WTC11 (cell line): ENCODE measurements around the gene CALHM4. TPM values are rescaled to one million over a fixed set of nuclear protein-coding genes. Genes with fewer than 3 reads are reported as not detected.

Experiments
- ATAC-seq: fragments of 200-7000 bp; cut with Tn5 transposase; 2 replicates; pipeline ENCODE4 v1.10.0; 2021; ENCODE audit warnings: mild to moderate bottlenecking, moderate library complexity
- CTCF ChIA-PET: fragments of 300-600 bp; sonication (Branson Sonifier 250); formaldehyde crosslinking; loops from one replicate; lab custom pipeline; 2021; ENCODE audit warnings: antibody characterized with exemption; lab: Charles Lee
- POLR2A ChIA-PET: fragments of 350-600 bp; sonication (Branson Sonifier 250); formaldehyde crosslinking; loops from one replicate; lab custom pipeline; 2021; ENCODE audit warnings: antibody characterized with exemption; lab: Charles Lee
- DNase-seq: peaks from one replicate; pipeline ENCODE4 v3.0.0; 2021; ENCODE audit warnings: low spot score
- H3K27ac Mint-ChIP-seq: 2 replicates; pipeline ENCODE4 v1.8.0; 2021; ENCODE audit warnings: mixed read lengths
- H3K27me3 Mint-ChIP-seq: 2 replicates; pipeline ENCODE4 v1.8.0; 2021; ENCODE audit warnings: low read depth, mild to moderate bottlenecking, moderate library complexity, mixed read lengths
- H3K36me3 Mint-ChIP-seq: 2 replicates; pipeline ENCODE4 v1.8.0; 2021; ENCODE audit warnings: mixed read lengths
- H3K4me1 Mint-ChIP-seq: 2 replicates; pipeline ENCODE4 v1.8.0; 2022; ENCODE audit warnings: mixed read lengths
- H3K4me3 Mint-ChIP-seq: 2 replicates; pipeline ENCODE4 v1.8.0; 2021; ENCODE audit warnings: mild to moderate bottlenecking, moderate library complexity, mixed read lengths
- H3K9me3 Mint-ChIP-seq: 2 replicates; pipeline ENCODE4 v1.8.0; 2021; ENCODE audit warnings: mixed read lengths
- CBFB ChIP-seq: sonication (generic); formaldehyde crosslinking; IDR thresholded peaks from 2 replicates; pipeline ENCODE4 v1.8.1; 2022; ENCODE audit warnings: mild to moderate bottlenecking, low read depth, missing genetic modification reagents
- CREM ChIP-seq: sonication (generic); formaldehyde crosslinking; IDR thresholded peaks from 2 replicates; pipeline ENCODE4 v1.8.1; 2022; ENCODE audit warnings: mild to moderate bottlenecking, missing genetic modification reagents, moderate library complexity
- FOXJ3 ChIP-seq: sonication (generic); formaldehyde crosslinking; IDR thresholded peaks from 2 replicates; pipeline ENCODE4 v1.9.0; 2021; ENCODE audit warnings: missing genetic modification reagents, mild to moderate bottlenecking, borderline replicate concordance
- FOXK1 ChIP-seq: sonication (generic); formaldehyde crosslinking; IDR thresholded peaks from 2 replicates; pipeline ENCODE4 v1.8.0; 2022; ENCODE audit warnings: mild to moderate bottlenecking, moderate library complexity, missing genetic modification reagents
- GABPB1 ChIP-seq: sonication (generic); formaldehyde crosslinking; IDR thresholded peaks from 2 replicates; pipeline ENCODE4 v1.8.1; 2023; ENCODE audit warnings: mild to moderate bottlenecking, missing genetic modification reagents
- GTF2I ChIP-seq: fragments of 250-450 bp; sonication (Bioruptor Pico); conservative IDR thresholded peaks from 2 replicates; pipeline ENCODE4 v1.4.0; 2021; ENCODE audit warnings: mild to moderate bottlenecking
- IRF2 ChIP-seq: sonication (generic); formaldehyde crosslinking; IDR thresholded peaks from 2 replicates; pipeline ENCODE4 v1.8.0; 2022; ENCODE audit warnings: low read depth, missing genetic modification reagents, borderline replicate concordance
- MYBL2 ChIP-seq: sonication (generic); formaldehyde crosslinking; IDR thresholded peaks from 2 replicates; pipeline ENCODE4 v1.8.1; 2023; ENCODE audit warnings: mild to moderate bottlenecking, moderate library complexity, missing genetic modification reagents
- NFATC4 ChIP-seq: fragments of 250-450 bp; sonication (Bioruptor Pico); IDR thresholded peaks from 2 replicates; pipeline ENCODE4 v1.9.0; 2021; ENCODE audit warnings: mild to moderate bottlenecking
- PRRX2 ChIP-seq: fragments of 250-450 bp; sonication (Bioruptor Pico); IDR thresholded peaks from 2 replicates; pipeline ENCODE4 v1.8.0; 2021; ENCODE audit warnings: mild to moderate bottlenecking
- RELA ChIP-seq: sonication (generic); formaldehyde crosslinking; IDR thresholded peaks from 2 replicates; pipeline ENCODE4 v1.8.1; 2022; ENCODE audit warnings: missing genetic modification reagents, mild to moderate bottlenecking, borderline replicate concordance
- SMAD4 ChIP-seq: sonication (generic); formaldehyde crosslinking; IDR thresholded peaks from 2 replicates; pipeline ENCODE4 v1.8.0; 2022; ENCODE audit warnings: mild to moderate bottlenecking, missing genetic modification reagents
- SOX15 ChIP-seq: fragments of 250-450 bp; sonication (Bioruptor Pico); IDR thresholded peaks from 2 replicates; pipeline ENCODE4 v1.9.0; 2021; ENCODE audit warnings: mild to moderate bottlenecking
- TEAD1 ChIP-seq: sonication (generic); formaldehyde crosslinking; IDR thresholded peaks from 2 replicates; pipeline ENCODE4 v1.8.0; 2022; ENCODE audit warnings: mild to moderate bottlenecking, missing genetic modification reagents
- ZBTB21 ChIP-seq: sonication (generic); formaldehyde crosslinking; IDR thresholded peaks from 2 replicates; pipeline ENCODE4 v1.8.1; 2023; ENCODE audit warnings: mild to moderate bottlenecking, missing genetic modification reagents, borderline replicate concordance
- ZNF232 ChIP-seq: sonication (generic); formaldehyde crosslinking; IDR thresholded peaks from 2 replicates; pipeline ENCODE4 v1.8.0; 2022; ENCODE audit warnings: mild to moderate bottlenecking, missing genetic modification reagents
- ZNF263 ChIP-seq: sonication (generic); formaldehyde crosslinking; IDR thresholded peaks from 2 replicates; pipeline ENCODE4 v1.8.1; 2022; ENCODE audit warnings: low read depth, mild to moderate bottlenecking, moderate library complexity, missing genetic modification reagents
- ZNF317 ChIP-seq: sonication (generic); formaldehyde crosslinking; IDR thresholded peaks from 2 replicates; pipeline ENCODE4 v1.8.1; 2023; ENCODE audit warnings: low read depth, mild to moderate bottlenecking, moderate library complexity, missing genetic modification reagents, borderline replicate concordance
- total RNA-seq: library from RNA; stranded (reverse); gene quantifications from 3 replicates; pipeline ENCODE4 v1.2.3, GENCODE V29; 2021
- TF ChIP-seq, protein P1 (sequence below): sonication (generic); formaldehyde crosslinking; IDR thresholded peaks from 2 replicates; pipeline ENCODE4 v1.8.0; 2022; ENCODE audit warnings: missing genetic modification reagents
- TF ChIP-seq, protein P2 (sequence below): sonication (generic); formaldehyde crosslinking; IDR thresholded peaks from 2 replicates; pipeline ENCODE4 v1.8.0; 2023; ENCODE audit warnings: mild to moderate bottlenecking, missing genetic modification reagents
- TF ChIP-seq, protein P3 (sequence below): sonication (generic); formaldehyde crosslinking; conservative IDR thresholded peaks from 2 replicates; pipeline ENCODE4 v1.8.1; 2022; ENCODE audit warnings: mild to moderate bottlenecking, missing genetic modification reagents
- TF ChIP-seq, protein P4 (sequence below): fragments of 250-450 bp; sonication (Bioruptor Pico); IDR thresholded peaks from 2 replicates; pipeline ENCODE4 v1.9.0; 2021; ENCODE audit warnings: mild to moderate bottlenecking
- TF ChIP-seq, protein P5 (sequence below): sonication (generic); formaldehyde crosslinking; IDR thresholded peaks from 2 replicates; pipeline ENCODE4 v1.8.0; 2023; ENCODE audit warnings: missing genetic modification reagents, mild to moderate bottlenecking, borderline replicate concordance
- TF ChIP-seq, protein P6 (sequence below): sonication (generic); formaldehyde crosslinking; IDR thresholded peaks from 2 replicates; pipeline ENCODE4 v1.8.1; 2022; ENCODE audit warnings: low read depth, missing genetic modification reagents, borderline replicate concordance

CALHM4 gene
- total RNA-seq, 1 experiment from 2014 or later = not detected

DNA sequence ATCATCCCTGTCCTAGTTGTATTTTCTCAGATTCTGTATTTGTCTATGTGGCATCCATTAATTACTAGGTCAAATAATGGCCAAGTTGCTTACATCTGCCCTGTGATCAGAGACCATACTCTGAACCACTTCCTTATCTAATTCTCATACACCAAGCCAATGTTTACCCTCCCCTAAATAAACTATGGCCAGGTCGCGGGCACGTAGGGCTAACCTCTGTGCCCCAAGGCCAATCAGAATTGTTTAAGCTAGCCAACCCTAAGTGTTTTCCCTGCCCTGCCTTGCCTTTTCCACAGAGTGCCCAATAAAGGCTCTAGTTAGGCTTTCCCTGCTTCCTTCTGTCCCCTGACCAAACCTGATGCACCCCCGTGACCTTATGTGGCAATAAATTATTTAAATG is 2.8 kb upstream of the CALHM4 start:
- no peaks in the 10 kb centered on the region for H3K36me3 Mint-ChIP-seq
- DNase-seq (no peak), ATAC-seq (peak; percentile 60)
- no peaks in the 10 kb centered on the region; the same call in 1 of the 2 replicates for H3K27me3 Mint-ChIP-seq
- no peaks in the 10 kb centered on the region for H3K9me3 Mint-ChIP-seq
- TF ChIP-seq, protein P1, sequence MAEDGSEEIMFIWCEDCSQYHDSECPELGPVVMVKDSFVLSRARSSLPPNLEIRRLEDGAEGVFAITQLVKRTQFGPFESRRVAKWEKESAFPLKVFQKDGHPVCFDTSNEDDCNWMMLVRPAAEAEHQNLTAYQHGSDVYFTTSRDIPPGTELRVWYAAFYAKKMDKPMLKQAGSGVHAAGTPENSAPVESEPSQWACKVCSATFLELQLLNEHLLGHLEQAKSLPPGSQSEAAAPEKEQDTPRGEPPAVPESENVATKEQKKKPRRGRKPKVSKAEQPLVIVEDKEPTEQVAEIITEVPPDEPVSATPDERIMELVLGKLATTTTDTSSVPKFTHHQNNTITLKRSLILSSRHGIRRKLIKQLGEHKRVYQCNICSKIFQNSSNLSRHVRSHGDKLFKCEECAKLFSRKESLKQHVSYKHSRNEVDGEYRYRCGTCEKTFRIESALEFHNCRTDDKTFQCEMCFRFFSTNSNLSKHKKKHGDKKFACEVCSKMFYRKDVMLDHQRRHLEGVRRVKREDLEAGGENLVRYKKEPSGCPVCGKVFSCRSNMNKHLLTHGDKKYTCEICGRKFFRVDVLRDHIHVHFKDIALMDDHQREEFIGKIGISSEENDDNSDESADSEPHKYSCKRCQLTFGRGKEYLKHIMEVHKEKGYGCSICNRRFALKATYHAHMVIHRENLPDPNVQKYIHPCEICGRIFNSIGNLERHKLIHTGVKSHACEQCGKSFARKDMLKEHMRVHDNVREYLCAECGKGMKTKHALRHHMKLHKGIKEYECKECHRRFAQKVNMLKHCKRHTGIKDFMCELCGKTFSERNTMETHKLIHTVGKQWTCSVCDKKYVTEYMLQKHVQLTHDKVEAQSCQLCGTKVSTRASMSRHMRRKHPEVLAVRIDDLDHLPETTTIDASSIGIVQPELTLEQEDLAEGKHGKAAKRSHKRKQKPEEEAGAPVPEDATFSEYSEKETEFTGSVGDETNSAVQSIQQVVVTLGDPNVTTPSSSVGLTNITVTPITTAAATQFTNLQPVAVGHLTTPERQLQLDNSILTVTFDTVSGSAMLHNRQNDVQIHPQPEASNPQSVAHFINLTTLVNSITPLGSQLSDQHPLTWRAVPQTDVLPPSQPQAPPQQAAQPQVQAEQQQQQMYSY (CRISPR knock-in tag) = no peak
- no peak for TF ChIP-seq GABPB1 (CRISPR knock-in tag)
- TF ChIP-seq, protein P2, sequence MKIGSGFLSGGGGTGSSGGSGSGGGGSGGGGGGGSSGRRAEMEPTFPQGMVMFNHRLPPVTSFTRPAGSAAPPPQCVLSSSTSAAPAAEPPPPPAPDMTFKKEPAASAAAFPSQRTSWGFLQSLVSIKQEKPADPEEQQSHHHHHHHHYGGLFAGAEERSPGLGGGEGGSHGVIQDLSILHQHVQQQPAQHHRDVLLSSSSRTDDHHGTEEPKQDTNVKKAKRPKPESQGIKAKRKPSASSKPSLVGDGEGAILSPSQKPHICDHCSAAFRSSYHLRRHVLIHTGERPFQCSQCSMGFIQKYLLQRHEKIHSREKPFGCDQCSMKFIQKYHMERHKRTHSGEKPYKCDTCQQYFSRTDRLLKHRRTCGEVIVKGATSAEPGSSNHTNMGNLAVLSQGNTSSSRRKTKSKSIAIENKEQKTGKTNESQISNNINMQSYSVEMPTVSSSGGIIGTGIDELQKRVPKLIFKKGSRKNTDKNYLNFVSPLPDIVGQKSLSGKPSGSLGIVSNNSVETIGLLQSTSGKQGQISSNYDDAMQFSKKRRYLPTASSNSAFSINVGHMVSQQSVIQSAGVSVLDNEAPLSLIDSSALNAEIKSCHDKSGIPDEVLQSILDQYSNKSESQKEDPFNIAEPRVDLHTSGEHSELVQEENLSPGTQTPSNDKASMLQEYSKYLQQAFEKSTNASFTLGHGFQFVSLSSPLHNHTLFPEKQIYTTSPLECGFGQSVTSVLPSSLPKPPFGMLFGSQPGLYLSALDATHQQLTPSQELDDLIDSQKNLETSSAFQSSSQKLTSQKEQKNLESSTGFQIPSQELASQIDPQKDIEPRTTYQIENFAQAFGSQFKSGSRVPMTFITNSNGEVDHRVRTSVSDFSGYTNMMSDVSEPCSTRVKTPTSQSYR = no peak
- TF ChIP-seq, protein P3, sequence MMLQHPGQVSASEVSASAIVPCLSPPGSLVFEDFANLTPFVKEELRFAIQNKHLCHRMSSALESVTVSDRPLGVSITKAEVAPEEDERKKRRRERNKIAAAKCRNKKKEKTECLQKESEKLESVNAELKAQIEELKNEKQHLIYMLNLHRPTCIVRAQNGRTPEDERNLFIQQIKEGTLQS (CRISPR knock-in tag) = no peak
- TF ChIP-seq ZNF263 = no peak
- TF ChIP-seq PRRX2 = no peak
- no peak for TF ChIP-seq ZNF317 (CRISPR knock-in tag)
- no peak for TF ChIP-seq FOXJ3 (CRISPR knock-in tag)
- no peak for TF ChIP-seq NFATC4 (CRISPR knock-in tag)
- no peak for TF ChIP-seq FOXK1 (CRISPR knock-in tag)
- TF ChIP-seq ZNF232 (CRISPR knock-in tag) = no peak
- TF ChIP-seq CREM (CRISPR knock-in tag) = no peak
- TF ChIP-seq MYBL2 (CRISPR knock-in tag) = no peak
- no peak for TF ChIP-seq IRF2 (CRISPR knock-in tag)
- TF ChIP-seq, protein P4, sequence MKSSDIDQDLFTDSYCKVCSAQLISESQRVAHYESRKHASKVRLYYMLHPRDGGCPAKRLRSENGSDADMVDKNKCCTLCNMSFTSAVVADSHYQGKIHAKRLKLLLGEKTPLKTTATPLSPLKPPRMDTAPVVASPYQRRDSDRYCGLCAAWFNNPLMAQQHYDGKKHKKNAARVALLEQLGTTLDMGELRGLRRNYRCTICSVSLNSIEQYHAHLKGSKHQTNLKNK = no peak
- no peak for TF ChIP-seq ZBTB21 (CRISPR knock-in tag)
- no peak for TF ChIP-seq SMAD4
- TF ChIP-seq GTF2I (CRISPR knock-in tag) = no peak
- TF ChIP-seq SOX15 (CRISPR knock-in tag) = no peak
- ChIA-PET CTCF (interaction anchor here (0.8 to 1.0 kb wide), 2 partner anchors 11 to 12 kb away, joined by 3 to 5 read pairs; no protein-coding TSS in a partner anchor), POLR2A (no interaction called here)
- H3K27ac Mint-ChIP-seq = no peak overlapping the region
- H3K4me3 Mint-ChIP-seq = no peak overlapping the region
- H3K4me1 Mint-ChIP-seq = peaks cover 7% of the 10 kb centered on the region

DNA sequence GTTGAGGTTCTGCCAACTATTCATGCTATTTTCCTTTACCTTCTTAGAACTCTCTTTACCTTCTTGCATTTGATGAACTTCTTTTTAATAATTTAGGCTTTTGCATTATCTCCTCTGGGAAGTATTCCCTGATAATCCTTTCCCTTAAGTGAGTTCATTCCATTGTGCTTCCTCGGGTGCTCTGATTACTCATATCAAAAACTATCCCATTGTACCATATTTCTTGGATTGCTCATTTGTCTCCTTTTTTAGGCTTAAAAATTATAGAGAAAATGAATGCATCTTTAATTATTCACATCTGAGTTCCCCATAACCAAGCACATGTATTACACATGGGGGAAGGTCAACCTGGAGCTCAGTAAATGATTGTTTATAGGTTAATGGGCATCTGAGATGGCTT is 2.5 kb downstream of the CALHM4 start:
- Mint-ChIP-seq H3K27me3 (no peaks in the 10 kb centered on the region; the same call in 1 of the 2 replicates), H3K9me3 (no peaks in the 10 kb centered on the region), H3K36me3 (no peaks in the 10 kb centered on the region), H3K4me1 (peaks cover 1% of the 10 kb centered on the region), H3K4me3 (no peak overlapping the region), H3K27ac (no peak overlapping the region)
- no peak for ATAC-seq
- ChIA-PET POLR2A (no interaction called here), CTCF (interaction anchor here (0.8 to 3.8 kb wide), 3 partner anchors 23 to 287 kb away, joined by 3 to 15 read pairs (median 9); no protein-coding TSS in a partner anchor)
- DNase-seq = no peak
- TF ChIP-seq RELA (no peak), GABPB1 (CRISPR knock-in tag) (no peak), CBFB (CRISPR knock-in tag) (no peak), TEAD1 (CRISPR knock-in tag) (no peak)
- TF ChIP-seq, protein P5, sequence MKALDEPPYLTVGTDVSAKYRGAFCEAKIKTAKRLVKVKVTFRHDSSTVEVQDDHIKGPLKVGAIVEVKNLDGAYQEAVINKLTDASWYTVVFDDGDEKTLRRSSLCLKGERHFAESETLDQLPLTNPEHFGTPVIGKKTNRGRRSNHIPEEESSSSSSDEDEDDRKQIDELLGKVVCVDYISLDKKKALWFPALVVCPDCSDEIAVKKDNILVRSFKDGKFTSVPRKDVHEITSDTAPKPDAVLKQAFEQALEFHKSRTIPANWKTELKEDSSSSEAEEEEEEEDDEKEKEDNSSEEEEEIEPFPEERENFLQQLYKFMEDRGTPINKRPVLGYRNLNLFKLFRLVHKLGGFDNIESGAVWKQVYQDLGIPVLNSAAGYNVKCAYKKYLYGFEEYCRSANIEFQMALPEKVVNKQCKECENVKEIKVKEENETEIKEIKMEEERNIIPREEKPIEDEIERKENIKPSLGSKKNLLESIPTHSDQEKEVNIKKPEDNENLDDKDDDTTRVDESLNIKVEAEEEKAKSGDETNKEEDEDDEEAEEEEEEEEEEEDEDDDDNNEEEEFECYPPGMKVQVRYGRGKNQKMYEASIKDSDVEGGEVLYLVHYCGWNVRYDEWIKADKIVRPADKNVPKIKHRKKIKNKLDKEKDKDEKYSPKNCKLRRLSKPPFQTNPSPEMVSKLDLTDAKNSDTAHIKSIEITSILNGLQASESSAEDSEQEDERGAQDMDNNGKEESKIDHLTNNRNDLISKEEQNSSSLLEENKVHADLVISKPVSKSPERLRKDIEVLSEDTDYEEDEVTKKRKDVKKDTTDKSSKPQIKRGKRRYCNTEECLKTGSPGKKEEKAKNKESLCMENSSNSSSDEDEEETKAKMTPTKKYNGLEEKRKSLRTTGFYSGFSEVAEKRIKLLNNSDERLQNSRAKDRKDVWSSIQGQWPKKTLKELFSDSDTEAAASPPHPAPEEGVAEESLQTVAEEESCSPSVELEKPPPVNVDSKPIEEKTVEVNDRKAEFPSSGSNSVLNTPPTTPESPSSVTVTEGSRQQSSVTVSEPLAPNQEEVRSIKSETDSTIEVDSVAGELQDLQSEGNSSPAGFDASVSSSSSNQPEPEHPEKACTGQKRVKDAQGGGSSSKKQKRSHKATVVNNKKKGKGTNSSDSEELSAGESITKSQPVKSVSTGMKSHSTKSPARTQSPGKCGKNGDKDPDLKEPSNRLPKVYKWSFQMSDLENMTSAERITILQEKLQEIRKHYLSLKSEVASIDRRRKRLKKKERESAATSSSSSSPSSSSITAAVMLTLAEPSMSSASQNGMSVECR = no peak
- TF ChIP-seq, protein P6, sequence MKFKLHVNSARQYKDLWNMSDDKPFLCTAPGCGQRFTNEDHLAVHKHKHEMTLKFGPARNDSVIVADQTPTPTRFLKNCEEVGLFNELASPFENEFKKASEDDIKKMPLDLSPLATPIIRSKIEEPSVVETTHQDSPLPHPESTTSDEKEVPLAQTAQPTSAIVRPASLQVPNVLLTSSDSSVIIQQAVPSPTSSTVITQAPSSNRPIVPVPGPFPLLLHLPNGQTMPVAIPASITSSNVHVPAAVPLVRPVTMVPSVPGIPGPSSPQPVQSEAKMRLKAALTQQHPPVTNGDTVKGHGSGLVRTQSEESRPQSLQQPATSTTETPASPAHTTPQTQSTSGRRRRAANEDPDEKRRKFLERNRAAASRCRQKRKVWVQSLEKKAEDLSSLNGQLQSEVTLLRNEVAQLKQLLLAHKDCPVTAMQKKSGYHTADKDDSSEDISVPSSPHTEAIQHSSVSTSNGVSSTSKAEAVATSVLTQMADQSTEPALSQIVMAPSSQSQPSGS (CRISPR knock-in tag) = no peak
